Middle frontal gyrus (tissue), 1 donor: Measurements from ENCODE around the gene RACGAP1.
"Not testable (repeated sequence)": the region's sequence is repeated elsewhere in the genome, so short reads cannot be mapped to it uniquely, and the experiment has no call there.

Source experiments
- DNase-seq: peaks from one replicate; pipeline ENCODE4 v3.0.0-alpha.2; 2015; ENCODE audit warnings: low spot score; ENCODE audit errors: extremely low spot score

The RACGAP1 gene

GRCh38 chr12:50032854-50033581, 7.7 kb upstream of the RACGAP1 start:
- DNase-seq = no peak

GRCh38 chr12:50032515-50032853, 7.2 kb upstream of the RACGAP1 start:
- DNase-seq = no peak

GRCh38 chr12:50030449-50030848, 5.2 kb upstream of the RACGAP1 start:
- DNase-seq = not testable (repeated sequence)

DNA sequence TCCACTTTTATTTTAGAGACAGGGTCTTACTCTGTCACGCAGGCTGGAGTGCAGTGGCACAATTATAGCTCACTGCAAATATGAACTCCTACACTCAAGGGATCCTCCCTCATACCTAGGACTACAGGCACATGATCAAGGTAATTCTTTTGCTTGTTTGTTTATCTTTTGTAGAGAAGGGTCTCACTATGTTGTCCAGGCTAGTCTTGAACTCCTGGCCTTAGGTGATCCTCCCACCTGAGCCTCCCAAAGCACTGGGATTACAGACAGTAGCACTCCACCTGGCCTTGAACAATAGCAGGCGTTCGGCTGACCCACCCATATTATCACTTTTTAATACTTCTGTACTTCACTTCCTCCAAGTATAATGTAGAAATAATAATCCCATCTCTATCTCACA, 1.4 kb upstream of the RACGAP1 start:
- no peak for DNase-seq

GRCh38 chr12:50024805-50025186, 498 bp downstream of the RACGAP1 start:
- no peak for DNase-seq

DNA sequence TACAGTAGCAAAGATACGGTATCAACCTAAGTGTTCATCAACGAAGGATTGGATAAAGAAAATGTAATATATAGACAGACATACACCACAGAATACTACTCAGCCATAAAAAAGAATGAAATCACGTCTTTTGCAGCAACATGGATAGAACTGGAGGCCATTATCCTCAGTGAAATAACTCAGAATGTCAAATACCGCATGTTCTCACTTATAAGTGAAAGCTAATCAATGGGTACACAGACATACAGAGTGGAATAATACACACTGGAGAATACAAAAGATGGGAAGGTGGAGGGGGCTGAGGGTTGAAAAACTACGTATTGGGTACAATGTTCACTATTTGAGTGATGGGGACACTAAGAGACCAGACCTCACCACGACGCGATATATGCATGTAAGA, 1.1 kb downstream of the RACGAP1 start:
- DNase-seq = no peak

GRCh38 chr12:50022903-50023302, 2.4 kb downstream of the RACGAP1 start:
- DNase-seq = no peak

DNA sequence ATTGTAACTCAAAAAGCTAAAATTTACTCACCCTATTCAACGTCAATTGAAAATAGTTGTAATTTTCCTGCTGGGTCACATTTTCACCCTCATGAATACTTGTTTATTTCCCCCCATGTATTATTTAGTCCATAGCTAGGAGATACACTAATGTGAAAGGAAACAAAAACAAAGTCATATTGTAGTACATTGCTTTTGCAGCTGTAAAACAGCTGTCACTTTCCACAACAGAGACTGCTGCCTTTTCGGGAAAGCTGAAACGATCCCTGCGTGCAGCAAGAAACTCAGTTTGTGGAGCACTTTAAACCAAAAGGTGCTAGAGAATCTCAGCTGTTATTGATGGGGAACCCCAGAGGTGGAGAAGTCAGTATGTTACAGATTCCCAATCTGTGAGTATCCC, 4.3 kb downstream of the RACGAP1 start:
- no peak for DNase-seq

- no peak for DNase-seq
These were observed 5.8 kb downstream of the RACGAP1 start for GRCh38 chr12:50019524-50019923.

- no peak for DNase-seq
These were observed 6.3 kb downstream of the RACGAP1 start for GRCh38 chr12:50018968-50019367.

GRCh38 chr12:50018154-50018553, 7.1 kb downstream of the RACGAP1 start:
- no peak for DNase-seq

- no peak for DNase-seq
These were observed 7.7 kb downstream of the RACGAP1 start for GRCh38 chr12:50017641-50018040.

DNA sequence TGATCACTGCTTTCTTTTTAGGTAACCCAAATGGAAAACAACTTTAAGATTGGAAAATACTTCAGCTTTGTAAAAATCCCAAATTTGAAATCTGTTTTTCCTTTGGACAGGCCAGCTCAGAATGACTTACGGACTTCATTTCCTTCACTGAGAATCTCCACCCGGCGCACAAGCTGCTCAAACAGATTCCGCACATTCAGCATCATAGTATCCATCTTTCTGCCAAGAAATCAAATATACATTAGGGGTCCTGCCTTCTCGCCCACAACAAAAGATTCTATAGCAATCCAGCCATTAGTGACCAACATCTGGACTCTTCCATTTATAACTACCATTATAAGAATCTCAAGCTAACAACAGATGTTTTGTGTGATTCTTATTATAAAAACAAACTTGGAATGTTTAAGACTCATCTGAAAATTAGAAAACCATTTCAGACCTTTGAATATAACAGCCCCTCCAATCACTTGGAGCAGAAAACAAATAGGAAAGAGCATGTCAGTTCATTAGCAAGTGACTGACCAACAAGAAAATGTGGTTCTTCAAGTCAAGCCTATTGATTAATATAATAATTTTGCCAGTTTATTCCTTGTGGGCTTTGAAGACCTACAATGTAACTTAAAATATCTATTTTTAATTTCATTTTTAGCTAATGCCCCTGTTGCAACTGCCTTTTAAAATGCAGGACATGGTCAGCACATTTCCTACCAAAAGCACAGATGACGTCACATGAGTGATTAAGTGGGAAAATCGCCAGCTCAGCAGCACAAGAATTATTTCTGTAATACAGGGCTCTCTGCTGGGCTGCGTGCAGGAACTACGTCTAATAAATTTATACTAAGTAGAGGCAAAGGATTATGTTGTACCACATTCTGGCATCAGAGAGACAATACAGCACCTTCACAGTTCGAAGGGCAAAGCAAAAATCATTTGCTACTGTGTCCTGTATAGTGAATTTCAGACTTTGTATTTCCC, 8.5 kb downstream of the RACGAP1 start:
- DNase-seq = peak; percentile 46

GRCh38 chr12:50014342-50014741, 11.0 kb downstream of the RACGAP1 start:
- DNase-seq = no peak

GRCh38 chr12:50013361-50014147, 11.7 kb downstream of the RACGAP1 start:
- no peak for DNase-seq

GRCh38 chr12:50006754-50007442, 18.4 kb downstream of the RACGAP1 start:
- no peak for DNase-seq

DNA sequence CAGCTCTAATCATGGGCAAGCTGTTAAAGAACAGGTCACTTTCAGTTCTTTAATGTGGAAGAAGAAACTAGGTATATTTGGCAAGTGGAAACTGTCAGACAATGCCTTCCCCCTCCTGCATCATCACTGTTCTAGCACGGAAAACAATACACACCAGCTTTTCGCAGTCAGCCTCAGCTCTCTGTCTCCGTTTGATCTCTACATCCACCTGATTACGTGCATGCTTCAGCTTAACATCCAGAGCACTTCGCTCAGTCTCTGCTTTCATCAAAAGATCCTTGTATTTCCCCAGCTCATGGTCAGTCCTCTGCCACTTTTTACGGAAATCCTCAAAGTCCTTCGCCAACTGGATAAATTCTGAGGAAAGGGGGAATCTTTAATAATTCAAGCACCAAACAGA, 19.0 kb downstream of the RACGAP1 start:
- no peak for DNase-seq

DNA sequence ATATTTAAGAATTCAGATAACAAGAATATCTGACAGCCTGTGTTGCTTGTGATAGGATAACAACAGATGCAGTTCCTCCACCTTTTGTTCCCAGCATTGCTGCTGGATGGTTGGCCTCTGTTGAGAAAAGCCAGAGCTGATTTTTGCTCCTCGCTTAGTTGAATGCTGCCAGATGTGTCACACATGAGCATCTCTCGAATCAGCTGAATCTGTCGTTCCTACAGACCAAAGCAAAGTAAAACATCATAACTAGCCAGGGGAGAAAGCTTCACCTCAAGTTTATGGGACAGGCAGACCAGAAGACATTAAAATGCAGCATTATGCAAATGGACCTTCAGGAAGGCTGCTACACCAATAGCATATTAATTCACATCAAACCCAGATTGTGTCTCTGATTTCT, 20.1 kb downstream of the RACGAP1 start:
- no peak for DNase-seq

GRCh38 chr12:50004696-50005095, 20.6 kb downstream of the RACGAP1 start:
- DNase-seq = no peak

DNA sequence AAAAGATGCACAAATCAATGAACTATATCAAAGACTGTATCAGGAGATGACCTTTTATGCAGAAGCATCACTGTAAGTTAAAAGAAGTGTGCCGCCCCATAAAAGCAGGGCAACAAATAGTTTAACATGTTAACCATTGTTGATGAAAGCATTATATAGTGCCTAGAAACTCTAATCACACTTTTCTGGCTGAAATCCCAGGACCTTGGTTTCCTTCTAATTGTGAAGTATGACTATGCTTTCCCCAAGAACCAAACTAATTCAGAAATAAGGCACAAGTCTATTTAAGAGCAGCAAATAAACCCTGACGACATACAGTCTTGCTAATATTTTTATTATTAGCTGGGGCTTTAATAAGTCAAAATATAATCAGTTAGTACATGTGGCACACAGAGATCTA, 21.7 kb downstream of the RACGAP1 start:
- no peak for DNase-seq

DNA sequence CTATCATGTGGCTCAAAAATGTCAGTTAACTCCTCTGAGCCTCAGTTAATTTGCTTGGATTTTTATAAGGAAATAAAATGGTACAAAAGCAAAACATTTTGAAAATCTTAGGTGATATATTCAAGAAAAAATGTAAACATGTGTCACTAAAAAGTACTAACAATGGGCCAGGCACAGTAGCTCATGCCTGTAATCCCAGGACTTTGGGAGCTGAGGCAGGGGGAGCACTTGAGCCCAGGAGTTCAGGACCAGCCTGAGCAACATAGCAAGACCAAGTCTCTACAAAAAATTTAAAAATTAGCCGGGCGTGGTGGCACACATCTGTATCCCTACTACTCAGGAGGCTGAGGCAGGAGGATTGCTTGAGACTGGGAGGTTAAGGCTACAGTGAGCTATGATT, 26.8 kb downstream of the RACGAP1 start:
- no peak for DNase-seq
